H1 (cell line): ENCODE measurements around the gene SASH3. TPM values are rescaled to one million over a fixed set of nuclear protein-coding genes. Genes with fewer than 3 reads are reported as not detected.

Experiments used
- ASH2L ChIP-seq: fragments of 200-600, 300-600 bp; sonication (generic); IDR thresholded peaks from one replicate; pipeline ENCODE4 v1.7.1; 2017; ENCODE audit warnings: low read length
- HDAC6 ChIP-seq: IDR thresholded peaks from one replicate; pipeline ENCODE4 v1.7.1; 2012; ENCODE audit warnings: low read depth, mild to moderate bottlenecking, inconsistent platforms, low read length, moderate library complexity
- KDM1A ChIP-seq: fragments of 200-600, 300-600 bp; sonication (generic); IDR thresholded peaks from 2 replicates; pipeline ENCODE4 v1.7.1; 2016; ENCODE audit warnings: mild to moderate bottlenecking, low read length, borderline replicate concordance
- MAX ChIP-seq: IDR thresholded peaks from 2 replicates; pipeline ENCODE4 v1.6.1; 2012; ENCODE audit warnings: inconsistent platforms
- SIN3A ChIP-seq, 2 experiments: IDR thresholded peaks in 1 of 2; conservative IDR thresholded peaks in 1 of 2; 2 replicates each; pipeline ENCODE4 v1.6.1; 2011 to 2012; ENCODE audit warnings: low read length in 2 of 2, improper control_type of control experiment in 1 of 2, low read depth in 1 of 2, mild to moderate bottlenecking in 1 of 2
- YY1 ChIP-seq: IDR thresholded peaks from 2 replicates; pipeline ENCODE4 v1.6.1; 2011; ENCODE audit warnings: low read depth, mild to moderate bottlenecking, low read length
- polyA plus RNA-seq, 7 experiments: library from polyadenylated mRNA; depleted of rRNA in 3 of 7; stranded (reverse) in 5 of 7; unstranded in 2 of 7; fragments of >200 nt in 5 of 7; fragments of 200-250 nt in 2 of 7; gene quantifications; 1 replicate in 5 of 7; 2 replicates in 1 of 7; 4 replicates in 1 of 7; pipeline versions ENCODE4 v1.2.1 to v1.2.3, GENCODE V29; 2011 to 2013; ENCODE audit warnings: missing spikeins in 2 of 7, mixed read lengths in 2 of 7
- total RNA-seq: library from RNA; stranded (reverse); fragmentation: NEBNext Ultra II Directional; extraction: Animal tissue kit (Norgen Biotek cat#: 25700); gene quantifications from 2 replicates; pipeline ENCODE4 v1.2.1, GENCODE V29; 2021

The SASH3 gene
- total and polyA plus RNA-seq, 2 of the 8 experiments (the other 6 are each of a cell fraction or from before 2014, with no cell fraction given) = not detected

GRCh38 chrX:129762448-129762847 is 17.3 kb upstream of the SASH3 start (continued):
- no peak for TF ChIP-seq ASH2L
- TF ChIP-seq SIN3A (conservative IDR thresholded peaks at IDR 0.05 in 1 of 2, IDR thresholded peaks at IDR 0.05 in 1 of 2; ENCODE audit: low read depth in 1 of 2, low read length in 2 of 2) = no peak
- TF ChIP-seq HDAC6 = no peak
- no peak for TF ChIP-seq KDM1A
- no peak for TF ChIP-seq YY1
- TF ChIP-seq MAX = no peak
